Retina (tissue), 1 donor: ENCODE measurements around the gene OSBPL10.

Experiments used
- DNase-seq: peaks from one replicate; pipeline ENCODE4 v3.0.0-alpha.2; 2016

Gene OSBPL10

DNA sequence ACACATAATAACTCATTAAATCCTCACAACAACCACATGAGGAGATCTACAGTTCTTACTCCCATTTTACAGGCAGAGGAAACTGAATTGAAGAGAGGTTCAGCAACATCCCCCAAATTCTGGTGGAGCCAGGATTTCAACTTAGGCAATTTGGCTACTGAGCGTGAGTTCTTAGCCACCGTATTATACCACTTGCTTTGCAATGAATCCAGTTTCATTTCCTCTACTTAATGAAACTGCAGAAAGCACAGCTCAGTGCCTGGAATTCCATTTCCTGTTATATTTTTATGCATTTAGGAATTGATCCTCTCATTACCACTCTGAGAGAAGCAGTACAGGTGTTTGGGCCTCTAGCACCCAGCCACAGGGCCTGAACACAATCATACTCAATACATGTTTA, 4.8 kb upstream of the OSBPL10 start:
- no peak for DNase-seq

DNA sequence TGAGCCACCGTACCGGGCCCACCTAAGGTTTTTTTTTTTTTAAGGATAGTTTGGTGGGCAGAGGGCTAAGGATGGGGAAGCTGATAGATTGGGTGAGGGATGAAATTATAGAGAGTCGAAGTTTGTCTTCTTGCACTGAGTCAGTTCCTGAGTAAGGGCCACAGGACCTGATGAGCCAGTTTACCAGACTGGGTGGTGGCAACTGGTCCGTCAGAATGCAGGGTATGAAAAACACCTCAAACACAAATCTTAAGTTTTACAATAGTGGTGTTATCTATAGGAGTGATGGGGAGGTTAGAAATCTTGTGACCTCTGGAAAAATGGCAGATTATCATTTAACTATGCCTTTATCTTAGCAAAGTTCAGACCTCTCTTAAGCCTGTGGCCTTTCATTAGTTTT, 3.3 kb upstream of the OSBPL10 start:
- no peak for DNase-seq

DNA sequence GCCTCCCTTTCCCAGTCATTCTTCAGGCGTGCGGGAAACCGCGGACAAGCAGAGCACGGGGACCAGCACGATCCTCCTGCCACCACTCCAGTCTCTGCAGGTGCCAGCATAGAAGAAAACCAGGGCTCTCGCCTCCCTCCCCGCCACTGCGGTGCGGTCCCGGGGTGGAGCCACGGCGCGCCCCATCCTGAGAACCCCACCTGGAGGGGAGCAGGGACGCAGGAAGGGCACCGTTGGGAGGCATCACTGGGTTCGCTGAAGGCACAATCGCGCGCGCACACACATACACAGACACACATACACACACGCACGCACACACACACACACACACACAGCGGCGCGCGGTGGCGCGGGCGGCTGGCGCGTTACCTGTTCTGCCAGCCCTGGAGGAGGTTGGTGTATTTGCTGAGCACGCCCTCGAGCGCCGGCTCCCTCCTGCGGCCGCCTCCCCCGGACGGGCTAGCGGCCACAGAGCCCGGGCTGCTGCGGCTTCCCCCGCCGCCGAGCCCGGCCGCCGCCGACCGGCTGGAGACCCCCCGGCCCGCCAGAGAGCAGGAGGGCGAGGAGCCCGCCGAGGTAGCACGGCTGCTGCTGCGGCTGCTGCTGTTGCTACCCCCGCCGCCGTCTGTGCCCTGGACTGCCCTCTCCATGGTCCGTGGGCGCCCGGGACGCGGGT, 394 bp downstream of the OSBPL10 start:
- peak; percentile 87 for DNase-seq

DNA sequence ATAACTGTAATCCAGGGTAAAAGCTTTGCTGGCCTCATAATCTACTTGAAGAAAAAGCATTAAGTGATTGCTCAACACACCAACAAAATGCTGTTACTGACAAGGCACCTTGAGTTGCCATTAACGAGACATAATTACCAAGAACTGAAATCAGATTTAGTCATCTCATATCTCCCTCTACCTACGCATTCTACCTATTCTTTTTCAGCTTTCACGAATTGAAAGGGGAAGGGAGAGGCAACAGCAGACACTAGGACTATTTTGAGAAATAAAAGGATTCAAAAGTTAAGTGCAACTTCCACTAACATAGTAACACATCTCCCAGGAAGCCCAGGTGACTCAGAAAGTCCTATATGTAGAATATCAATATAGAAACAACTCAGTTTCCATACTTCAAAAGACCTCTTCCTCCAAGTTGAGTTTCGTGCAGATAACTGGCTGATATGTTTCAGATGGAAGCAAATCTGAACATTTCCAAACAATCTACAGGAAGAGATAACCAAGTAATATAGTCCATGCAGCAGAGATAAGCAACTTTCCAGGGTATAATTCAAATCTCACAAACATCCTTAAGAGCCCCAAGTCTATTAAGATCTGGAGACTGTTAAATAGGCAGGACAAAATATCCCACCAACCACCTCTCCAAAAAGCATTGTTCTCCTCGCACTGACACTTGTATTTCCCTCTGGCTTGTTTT, 1.9 kb downstream of the OSBPL10 start:
- no peak for DNase-seq

DNA sequence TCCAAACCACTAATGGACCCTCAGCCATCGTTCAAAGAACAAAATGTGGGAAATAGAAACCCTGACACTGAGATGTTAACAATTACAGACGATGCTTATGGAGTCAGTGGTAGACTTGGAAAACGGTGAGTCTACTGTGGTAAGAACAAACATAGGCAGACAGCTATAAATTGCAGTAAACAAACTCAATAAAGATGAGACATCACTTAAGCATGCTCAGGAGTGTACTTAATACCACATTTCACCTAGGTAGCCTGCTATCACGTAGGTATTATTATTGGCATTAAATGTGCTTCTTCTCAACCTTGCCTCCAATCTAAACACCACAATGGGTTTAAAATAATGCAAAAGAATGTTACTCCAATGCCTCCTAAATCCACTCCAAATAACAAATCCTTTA, 2.5 kb downstream of the OSBPL10 start:
- DNase-seq: no peak

DNA sequence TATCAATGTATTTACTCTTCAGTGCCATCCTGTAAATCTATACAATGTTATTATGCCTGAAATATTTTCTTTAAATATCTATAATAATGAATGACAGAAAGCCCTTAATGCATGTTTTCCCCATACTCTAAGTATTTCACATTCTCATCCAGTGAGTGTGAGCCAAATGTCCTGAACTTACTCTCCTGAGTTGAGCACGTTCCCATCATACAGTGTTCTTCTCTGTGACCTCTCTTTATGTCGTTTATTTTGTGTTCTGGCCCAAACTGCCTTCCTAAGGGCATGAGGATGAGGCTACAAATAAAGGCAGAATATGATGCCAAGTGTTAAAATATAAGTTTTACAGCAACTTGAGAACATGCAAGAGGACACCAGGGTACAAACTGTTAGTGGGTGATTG, 3.3 kb downstream of the OSBPL10 start:
- DNase-seq: no peak

DNA sequence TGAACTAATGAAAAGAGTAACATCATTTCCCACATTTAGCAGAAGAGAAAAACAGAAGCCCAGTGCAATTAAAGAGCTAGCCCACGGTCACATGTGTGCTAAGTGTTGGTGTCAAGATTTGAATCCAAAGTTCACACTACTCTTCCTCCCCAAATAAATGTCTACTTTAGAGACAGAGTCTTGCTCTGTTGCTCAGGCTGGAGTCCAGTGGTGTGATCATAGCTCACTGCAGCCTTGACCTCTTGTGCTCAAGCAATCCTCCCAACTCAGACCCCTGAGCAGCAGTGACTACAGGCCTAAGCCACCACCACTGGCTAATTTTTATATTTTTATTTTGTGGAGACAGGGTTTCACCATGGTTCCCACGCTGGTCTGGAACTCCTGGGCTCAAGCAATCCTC, 4.8 kb downstream of the OSBPL10 start:
- DNase-seq: no peak

DNA sequence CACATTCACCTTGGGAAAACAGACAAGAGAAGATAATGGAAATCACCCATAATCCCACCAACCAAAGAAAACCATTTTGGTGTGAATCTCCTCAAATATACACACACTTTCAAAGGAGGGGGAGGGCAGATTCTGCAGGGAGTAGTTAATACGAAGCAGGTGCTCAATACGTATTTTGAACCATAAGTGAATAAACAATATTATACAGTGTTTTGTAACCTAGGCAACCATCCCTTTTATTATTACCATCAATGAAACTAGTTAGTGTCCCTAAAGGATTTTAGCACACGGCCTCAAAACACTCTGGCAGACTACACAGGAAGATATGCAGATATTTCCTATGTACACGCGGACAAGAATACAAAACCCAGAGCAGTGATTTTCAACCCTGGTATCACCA, 6.1 kb downstream of the OSBPL10 start:
- no peak for DNase-seq

DNA sequence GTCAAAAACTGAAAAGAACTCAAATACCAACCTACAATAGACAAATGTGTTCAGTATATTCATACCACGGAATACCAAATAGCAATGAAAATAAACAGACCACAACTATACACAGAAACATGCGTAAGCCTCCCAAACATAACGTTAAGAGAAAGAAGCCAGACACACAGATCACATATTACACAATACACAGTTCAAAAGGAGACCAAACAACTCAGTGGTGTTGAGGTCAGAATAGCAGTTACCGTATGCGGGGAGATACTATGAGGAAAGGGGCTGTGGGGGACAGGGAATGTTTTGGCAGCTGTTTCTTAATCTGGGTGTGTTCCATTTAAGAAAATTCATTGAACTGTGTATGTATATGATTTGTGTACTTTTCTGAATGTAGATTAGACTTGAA, 6.6 kb downstream of the OSBPL10 start:
- DNase-seq: no peak

DNA sequence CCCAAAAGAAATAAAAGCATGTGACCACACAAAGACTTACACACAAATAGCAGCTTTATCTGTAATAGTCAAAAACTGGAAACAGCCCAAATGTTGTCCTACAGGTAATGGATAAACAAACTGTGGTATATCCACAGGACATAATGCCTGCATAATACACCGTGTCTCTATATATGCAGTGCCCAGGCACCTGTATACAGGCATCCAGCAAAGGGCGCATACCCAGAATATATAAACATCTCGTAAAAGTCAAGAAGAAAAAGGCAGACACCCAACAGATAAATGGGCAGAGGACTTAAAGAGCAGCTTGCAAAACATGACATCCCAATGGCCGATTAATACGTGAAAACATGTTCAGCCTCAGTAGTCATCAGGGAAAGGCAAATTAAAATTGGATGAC, 7.2 kb downstream of the OSBPL10 start:
- no peak for DNase-seq

DNA sequence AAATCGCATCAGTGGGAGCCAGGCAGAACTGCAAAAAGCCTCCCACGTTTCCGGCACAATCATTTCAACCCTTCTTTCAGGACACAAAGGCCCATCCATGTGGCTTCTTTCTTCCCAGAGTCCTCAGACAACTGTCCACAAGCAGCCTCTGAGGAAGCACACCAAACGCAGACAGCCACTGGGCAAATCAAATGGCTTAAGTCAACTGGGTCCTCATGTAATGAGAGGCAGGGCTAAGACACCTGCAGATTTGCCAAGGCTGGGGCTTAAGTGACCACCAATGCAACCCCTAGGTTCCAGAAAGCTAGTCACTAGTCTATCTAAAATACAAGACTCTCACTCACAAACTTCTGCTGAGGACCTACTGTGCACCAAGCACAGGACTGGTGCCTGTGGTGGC, 8.0 kb downstream of the OSBPL10 start:
- DNase-seq: no peak

DNA sequence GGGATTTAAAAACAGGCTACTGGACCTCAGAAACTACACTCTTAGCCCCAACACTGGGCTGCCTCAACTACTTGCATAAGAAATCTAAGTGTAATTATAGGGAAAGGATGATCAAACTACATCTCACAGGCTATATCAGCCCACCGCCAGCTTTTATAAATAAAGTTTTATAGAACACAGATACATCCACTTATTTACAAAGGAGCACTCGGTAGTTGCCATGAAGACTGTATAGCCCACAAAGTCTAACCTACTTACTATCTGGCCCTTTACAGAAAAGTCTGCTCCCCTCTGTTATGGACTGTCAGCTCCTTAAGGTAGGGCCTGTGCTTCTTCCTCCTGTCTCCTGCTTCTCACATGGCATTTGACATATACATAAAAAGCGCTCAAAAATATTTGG, 9.5 kb downstream of the OSBPL10 start:
- no peak for DNase-seq

DNA sequence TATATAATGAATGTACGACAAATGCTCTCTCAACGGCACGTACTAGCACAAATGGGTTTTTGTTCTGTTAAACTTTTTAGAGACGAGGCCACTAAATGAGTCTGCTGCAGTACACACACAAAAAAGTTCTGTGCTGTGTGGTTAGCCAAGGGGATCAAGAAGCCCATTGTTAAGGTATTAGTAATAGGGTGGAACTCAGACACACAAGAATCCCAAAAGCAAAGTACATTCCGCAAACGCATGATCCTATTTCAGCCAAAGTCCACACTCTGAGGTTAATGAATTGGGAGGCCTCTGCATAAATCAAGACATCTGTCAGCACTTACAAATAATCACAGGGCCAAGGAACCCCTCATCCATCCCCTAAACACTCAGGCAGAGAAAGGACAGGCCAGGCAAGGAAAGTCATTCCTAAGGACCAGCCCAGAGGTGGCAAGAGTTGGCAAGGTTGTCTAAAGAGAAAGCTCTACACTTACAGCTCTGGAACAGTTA, 12.1 kb downstream of the OSBPL10 start:
- no peak for DNase-seq

DNA sequence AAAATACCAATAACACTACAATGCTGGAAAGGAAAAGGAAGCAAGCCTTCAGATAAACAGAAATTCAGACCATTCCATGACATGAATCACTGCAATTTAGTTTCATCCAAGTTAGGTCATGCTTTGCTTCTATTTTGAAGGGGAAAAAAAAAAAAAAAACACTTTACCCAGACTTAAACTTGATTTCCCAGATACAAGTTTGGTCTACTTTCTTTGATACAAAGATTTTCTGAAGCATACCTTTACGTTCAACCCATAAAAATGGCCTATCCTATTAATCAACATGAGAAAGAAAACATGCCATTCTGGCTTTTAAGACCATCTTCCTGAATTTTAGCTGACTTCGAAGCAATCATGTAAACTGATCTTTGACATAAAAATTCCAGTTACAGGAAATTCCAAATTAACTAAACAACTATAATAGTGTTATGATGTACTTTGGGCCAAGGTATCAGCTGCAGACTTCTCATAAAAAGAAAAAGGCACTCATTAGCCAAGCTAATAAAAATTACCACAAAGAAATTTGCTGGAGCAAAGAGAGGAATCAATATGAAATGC, 12.6 kb downstream of the OSBPL10 start:
- DNase-seq: no peak

DNA sequence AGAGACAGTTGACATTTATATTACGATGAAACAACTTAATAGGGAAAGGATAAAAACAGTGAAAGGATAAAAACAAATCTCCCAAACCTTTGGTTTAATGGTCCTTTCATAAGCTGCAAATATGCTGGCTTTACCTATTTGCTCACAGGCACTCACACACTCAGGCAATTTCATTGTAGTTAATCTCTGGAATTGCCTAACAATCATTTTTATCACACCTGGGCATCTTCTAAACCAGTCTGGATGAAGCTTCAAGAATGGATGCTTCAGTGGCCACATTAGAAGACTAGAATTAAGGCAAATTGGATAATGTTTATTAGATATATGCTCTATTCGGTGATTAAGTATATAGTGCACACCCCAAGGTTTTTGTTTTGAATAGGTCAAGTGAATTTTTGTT, 13.5 kb downstream of the OSBPL10 start:
- DNase-seq: no peak

DNA sequence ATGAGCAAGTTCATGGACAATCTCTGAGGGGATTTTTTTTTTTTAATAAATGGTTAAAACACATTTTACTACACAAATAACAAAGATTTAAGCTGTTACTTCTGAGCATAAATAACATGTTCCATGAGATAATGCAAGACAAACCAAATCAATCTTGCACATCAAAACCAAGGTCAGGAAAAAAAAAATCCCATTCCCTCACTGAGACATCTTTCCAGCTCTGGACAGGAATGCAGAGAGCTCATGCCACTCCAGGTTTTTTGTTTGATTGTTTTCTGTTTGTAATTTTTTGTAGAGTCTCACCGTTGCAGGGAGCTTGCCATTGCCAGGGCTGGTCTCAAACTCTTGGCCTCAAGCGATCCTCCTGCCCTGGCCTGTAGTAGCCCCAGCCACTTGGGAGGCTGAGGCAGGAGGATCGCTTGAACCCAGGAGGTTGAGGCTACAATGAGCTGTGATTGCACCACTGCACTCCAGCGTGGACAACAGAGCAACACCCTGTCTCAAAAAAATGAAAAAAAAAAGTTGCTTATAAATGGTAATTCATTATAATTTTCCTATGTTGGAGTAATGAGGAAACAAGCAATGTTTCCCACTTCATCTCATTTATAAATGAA, 14.0 kb downstream of the OSBPL10 start:
- no peak for DNase-seq

DNA sequence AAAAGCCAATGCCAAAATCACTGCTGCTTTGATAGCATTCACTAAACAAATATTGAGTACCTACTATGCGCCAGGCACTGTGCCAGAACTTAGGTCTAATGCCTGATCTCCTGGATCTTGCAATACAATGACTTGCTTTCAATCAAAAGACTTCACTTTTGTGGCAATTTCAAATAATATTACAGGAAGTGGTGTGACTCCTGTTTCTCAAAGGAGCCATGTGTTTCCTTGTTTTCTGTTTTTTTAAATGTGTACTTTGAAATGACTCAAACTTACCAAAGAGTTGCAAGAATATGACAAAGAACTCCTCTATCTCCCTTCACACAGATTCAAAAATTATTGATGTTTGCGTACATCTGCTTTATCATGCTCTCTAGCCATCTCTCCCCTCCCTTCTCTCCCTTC, 18.3 kb downstream of the OSBPL10 start:
- no peak for DNase-seq

DNA sequence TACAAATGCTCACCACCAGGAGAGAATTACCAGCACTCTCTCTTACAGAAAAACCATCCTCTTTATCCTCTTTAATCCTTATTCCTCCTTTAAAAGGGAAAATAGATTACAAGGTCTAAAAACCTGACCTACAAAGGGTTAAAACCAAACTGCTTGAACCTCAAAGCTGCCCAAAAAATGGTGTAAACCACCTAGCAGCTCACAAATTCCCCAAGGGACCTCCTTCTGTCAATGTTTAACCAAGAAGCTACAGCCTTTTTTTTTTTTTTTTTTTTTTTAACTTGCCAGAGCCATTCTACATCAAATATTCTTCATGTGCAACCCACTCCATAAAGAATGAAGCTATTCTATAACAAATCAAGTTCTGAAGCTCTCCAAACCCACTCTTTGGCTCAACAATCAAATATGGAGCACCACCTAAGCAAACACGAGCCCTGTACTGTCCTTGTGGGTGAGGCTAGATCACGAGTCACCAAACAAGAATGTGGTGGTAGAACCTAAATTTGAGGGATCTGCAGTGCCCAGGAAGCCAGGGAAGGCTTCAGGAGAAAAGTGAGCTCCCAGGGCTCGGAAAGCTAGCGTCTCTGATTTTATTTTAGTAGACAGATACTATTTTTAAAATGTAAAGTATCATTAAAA, 20.1 kb downstream of the OSBPL10 start:
- no peak for DNase-seq

DNA sequence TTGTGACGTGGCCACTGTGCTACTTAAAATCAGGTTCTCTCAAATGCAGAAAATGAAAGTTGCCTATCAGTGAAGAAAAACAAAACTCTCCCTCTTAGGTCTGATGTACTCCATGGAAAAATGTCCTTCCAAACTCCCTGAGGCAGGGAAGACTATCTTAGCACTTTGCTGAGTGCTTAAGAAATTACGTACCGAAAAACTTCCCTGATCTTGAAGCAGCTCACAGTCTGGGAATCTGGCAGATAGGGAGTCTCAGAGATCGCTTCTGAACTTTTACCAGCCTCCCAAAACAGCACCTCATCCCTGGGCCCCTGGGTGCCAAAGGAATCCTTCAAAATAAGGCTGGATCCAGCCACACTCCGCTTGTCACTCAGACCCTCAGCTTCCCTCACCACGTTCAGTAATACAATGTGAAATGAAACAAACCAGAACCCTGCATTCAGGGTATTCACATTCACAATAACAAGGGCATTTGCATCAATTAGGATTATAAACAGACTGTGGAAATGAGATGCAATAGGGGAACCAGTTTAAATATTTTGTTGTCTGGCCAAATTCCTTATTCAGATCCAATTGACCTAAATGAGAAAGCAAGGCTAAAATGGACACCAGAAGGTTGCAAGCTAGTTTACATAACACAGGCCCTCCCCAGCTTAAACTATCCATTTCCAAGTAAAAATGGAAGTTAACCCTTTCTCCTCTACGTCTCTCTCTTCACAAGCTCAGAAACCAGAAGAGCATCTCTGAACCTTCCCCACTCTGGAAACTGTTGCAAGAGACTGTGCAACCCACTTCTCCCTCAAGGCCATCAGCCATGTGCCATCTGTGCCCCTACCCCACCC, 20.9 kb downstream of the OSBPL10 start:
- DNase-seq: no peak

DNA sequence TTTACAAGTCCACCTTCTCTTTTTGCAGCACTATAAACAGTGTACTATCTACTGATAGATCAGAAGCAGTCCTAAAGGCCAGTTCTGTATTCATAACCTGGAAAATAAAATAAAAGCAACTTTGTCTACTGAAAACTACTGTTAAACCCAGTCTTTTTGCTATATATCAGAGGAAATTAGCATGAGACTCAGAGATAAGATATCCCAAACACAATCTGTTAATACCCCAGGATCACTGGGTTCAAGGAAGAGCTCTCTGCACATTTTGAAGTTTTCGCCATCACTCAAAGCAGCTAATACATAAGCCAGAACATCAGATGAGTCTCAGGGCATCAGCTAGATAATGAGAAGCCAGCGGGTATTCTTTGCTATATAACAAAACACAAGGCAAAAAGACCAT, 21.8 kb downstream of the OSBPL10 start:
- no peak for DNase-seq

DNA sequence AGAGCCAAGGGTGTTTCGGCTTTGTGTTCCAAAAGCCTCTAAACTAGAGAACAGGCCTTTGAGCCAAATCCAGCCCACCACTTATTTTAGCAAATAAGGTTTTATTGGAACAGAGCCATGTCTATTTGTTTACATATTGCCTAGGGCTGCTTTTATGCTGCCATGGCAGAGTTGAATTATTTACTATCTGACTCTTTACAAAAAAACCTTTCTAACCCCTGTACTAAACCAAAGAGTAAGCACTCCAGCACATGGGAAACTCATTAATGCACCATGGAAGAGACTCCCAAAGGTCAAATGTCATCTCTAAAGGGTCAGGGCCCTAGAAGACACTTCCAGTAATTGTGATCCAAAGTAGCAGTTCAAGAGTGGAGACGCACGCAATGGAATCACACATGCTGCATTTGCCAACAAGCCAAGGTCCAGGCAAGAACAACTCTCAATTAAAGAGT, 22.3 kb downstream of the OSBPL10 start:
- no peak for DNase-seq

DNA sequence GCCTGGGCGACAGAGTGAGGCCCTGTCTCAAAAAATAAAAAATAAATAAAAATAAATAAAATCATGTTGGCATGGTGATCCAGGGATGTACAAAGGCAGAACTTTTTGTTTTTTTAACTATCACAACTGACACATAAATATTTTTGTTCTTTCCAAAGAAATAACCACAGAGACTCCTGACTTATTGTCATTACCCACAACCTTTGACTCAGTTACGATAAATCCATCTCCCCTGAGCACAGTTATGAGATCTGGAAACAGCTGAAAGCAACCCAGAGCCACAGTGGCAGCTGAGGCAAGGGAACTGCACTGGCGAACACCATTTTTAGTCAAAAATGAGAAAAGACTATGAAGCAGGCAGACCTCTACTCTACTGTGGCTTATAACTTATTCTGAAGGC, 24.0 kb downstream of the OSBPL10 start:
- DNase-seq: no peak

DNA sequence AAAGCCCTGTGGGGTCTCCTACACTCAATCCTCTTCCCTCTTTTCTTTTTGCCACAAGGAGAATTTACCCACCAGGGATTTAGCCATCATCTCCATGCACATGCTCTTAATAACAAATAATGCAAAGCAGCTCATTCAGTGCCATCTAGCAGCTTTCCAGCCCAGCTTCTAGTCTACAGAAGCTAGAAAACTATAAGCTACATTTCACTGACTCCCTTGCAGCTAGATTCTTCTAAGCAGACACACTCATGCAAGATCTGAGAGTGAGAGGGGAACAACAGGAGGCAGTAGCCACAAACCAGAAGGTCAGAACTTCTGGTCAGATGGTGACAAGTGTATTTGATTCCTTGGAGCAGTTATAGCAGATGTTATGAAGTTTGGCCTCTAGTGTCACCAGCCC, 25.5 kb downstream of the OSBPL10 start:
- DNase-seq: no peak
